ENCODE measurements around the gene ATL2.

The ATL2 gene

GRCh38 chr2:38405917-38406596 lies 29.0 kb upstream of the ATL2 start (continued):
- TF ChIP-seq CTCF (tag by site-specific recombination; IDR thresholded peaks at IDR 0.05) (no peak), PRDM2 (tag by site-specific recombination; IDR thresholded peaks at IDR 0.05; ENCODE audit: borderline replicate concordance) (no peak), ZNF174 (tag by site-specific recombination; IDR thresholded peaks at IDR 0.05) (no peak), ZNF155 (tag by site-specific recombination; IDR thresholded peaks at IDR 0.05) (no peak), ZNF121 (tag by site-specific recombination; IDR thresholded peaks at IDR 0.05) (no peak), ZSCAN4 (tag by site-specific recombination; IDR thresholded peaks at IDR 0.05) (no peak), ZNF140 (tag by site-specific recombination; IDR thresholded peaks at IDR 0.05) (no peak), ZEB2 (tag by site-specific recombination; IDR thresholded peaks at IDR 0.05) (no peak), ZNF354C (tag by site-specific recombination; IDR thresholded peaks at IDR 0.05; ENCODE audit: borderline replicate concordance, low read depth) (no peak), KLF7 (tag by site-specific recombination; IDR thresholded peaks at IDR 0.05; ENCODE audit: borderline replicate concordance) (no peak), ZXDB (tag by site-specific recombination; IDR thresholded peaks at IDR 0.05) (no peak), ZNF394 (tag by site-specific recombination; IDR thresholded peaks at IDR 0.05; ENCODE audit: borderline replicate concordance) (no peak), ZBTB8A (tag by site-specific recombination; IDR thresholded peaks at IDR 0.05) (no peak)

GRCh38 chr2:38400513-38400912 lies 23.4 kb upstream of the ATL2 start:
- TF ChIP-seq ZNF558 (tag by site-specific recombination; IDR thresholded peaks at IDR 0.05) (no peak), KLF8 (tag by site-specific recombination; IDR thresholded peaks at IDR 0.05) (no peak)
- ChIA-PET CTCF (interaction anchor here (1.2 kb wide), 1 partner anchor 108 kb away, joined by 5 read pairs; no protein-coding TSS in a partner anchor), POLR2A (no interaction called here)
- no peak overlapping the region for H3K4me3 ChIP-seq (ENCODE audit: low read depth, low read length)
- peaks cover 7% of the 10 kb centered on the region for H3K4me1 ChIP-seq (ENCODE audit: control insufficient read depth, insufficient read depth, low read length)
- H3K36me3 ChIP-seq (ENCODE audit: control insufficient read depth in 2 of 2, insufficient read depth in 1 of 2, low read length in 2 of 2), result no peaks in the 10 kb centered on the region
- H3K27ac ChIP-seq (ENCODE audit: extremely low read depth, low read depth, low read length), result no peak overlapping the region
- no peaks in the 10 kb centered on the region for H3K9me3 ChIP-seq (ENCODE audit: control insufficient read depth, insufficient read depth, low read depth, low read length)

Data from HEK293 (cell line).